Measurements from ENCODE around the gene NRG3.

The NRG3 gene

GRCh38 chr10:82236084-82236731, 361.2 kb downstream of the NRG3 start:
- DNase-seq: no peak

- no peak for DNase-seq
Measured at GRCh38 chr10:82238291-82238690, 363.3 kb downstream of the NRG3 start.

GRCh38 chr10:82240408-82240807, 365.4 kb downstream of the NRG3 start:
- DNase-seq: no peak

- DNase-seq: no peak
Measured at GRCh38 chr10:82242778-82243177, 367.8 kb downstream of the NRG3 start.

GRCh38 chr10:82245157-82245556, 370.2 kb downstream of the NRG3 start:
- DNase-seq: no peak

GRCh38 chr10:82245906-82246560, 371.0 kb downstream of the NRG3 start:
- DNase-seq: no peak

GRCh38 chr10:82249141-82249540, 374.1 kb downstream of the NRG3 start:
- DNase-seq: no peak

GRCh38 chr10:82251222-82251906, 376.4 kb downstream of the NRG3 start:
- DNase-seq: no peak

GRCh38 chr10:82252081-82252480, 377.1 kb downstream of the NRG3 start:
- DNase-seq: no peak

- DNase-seq: no peak
Measured at GRCh38 chr10:82254237-82254636, 379.2 kb downstream of the NRG3 start.

- no peak for DNase-seq
Measured at GRCh38 chr10:82256275-82256674, 381.3 kb downstream of the NRG3 start.

GRCh38 chr10:82266438-82266837, 391.4 kb downstream of the NRG3 start:
- DNase-seq: no peak

- no peak for DNase-seq
Measured at GRCh38 chr10:82267014-82267413, 392.0 kb downstream of the NRG3 start.

GRCh38 chr10:82267465-82267864, 392.5 kb downstream of the NRG3 start:
- no peak for DNase-seq

GRCh38 chr10:82267960-82268359, 393.0 kb downstream of the NRG3 start:
- DNase-seq: no peak

- DNase-seq: no peak
Measured at GRCh38 chr10:82277591-82277990, 402.6 kb downstream of the NRG3 start.

- no peak for DNase-seq
Measured at GRCh38 chr10:82278401-82279182, 403.6 kb downstream of the NRG3 start.

GRCh38 chr10:82282782-82283456, 407.9 kb downstream of the NRG3 start:
- no peak for DNase-seq

GRCh38 chr10:82284180-82284579, 409.2 kb downstream of the NRG3 start:
- no peak for DNase-seq

- DNase-seq: no peak
Measured at GRCh38 chr10:82288461-82288881, 413.5 kb downstream of the NRG3 start.

GRCh38 chr10:82289945-82290344, 415.0 kb downstream of the NRG3 start:
- DNase-seq: no peak

- no peak for DNase-seq
Measured at GRCh38 chr10:82294874-82295378, 419.9 kb downstream of the NRG3 start.

- DNase-seq: no peak
Measured at GRCh38 chr10:82308641-82309040, 433.6 kb downstream of the NRG3 start.

All from activated CD4-positive, alpha-beta T cell treated with anti-CD3 and anti-CD28 coated beads, Interleukin-10, Interleukin-2, amounts not matched to agents 100 ng/mL and 50 ng/mL, durations not matched to agents 16 hours and 8 hours (primary cell).